Stimulated activated CD4-positive, alpha-beta T cell treated with anti-CD3 and anti-CD28 coated beads, Interleukin-2, amount 100 ng/mL, for 48 hours (primary cell): ENCODE data around the gene CDH16.

Source experiments
- DNase-seq, 2 donors: peaks; one replicate each; pipeline ENCODE4 v3.0.0-alpha.2; 2020

CDH16 gene

DNA sequence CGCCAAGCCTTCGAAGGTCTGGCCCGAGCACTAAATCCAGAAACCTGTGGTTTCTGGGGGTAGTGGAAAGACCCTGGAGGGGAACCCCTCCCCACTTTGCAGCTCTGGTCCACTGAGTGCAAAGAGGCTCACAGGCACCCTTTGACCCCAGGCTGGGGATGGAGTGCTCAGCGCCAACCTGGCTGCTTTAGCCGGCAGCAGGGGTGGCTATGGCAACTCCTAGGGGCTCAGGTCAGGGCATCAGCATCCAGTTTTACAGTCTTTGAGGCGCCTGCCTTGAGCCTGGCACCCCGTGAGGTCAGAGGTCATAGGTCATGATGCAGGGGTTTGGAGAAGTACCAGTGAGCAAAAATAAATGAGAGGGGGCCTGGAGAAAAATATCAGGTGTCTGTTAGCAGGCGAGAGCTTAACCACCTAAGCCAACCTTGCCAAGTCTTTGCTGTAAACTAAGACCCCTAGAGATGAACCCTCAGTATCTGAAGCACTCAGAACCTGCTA, 56.6 kb downstream of the CDH16 start:
- DNase-seq = no peak

DNA sequence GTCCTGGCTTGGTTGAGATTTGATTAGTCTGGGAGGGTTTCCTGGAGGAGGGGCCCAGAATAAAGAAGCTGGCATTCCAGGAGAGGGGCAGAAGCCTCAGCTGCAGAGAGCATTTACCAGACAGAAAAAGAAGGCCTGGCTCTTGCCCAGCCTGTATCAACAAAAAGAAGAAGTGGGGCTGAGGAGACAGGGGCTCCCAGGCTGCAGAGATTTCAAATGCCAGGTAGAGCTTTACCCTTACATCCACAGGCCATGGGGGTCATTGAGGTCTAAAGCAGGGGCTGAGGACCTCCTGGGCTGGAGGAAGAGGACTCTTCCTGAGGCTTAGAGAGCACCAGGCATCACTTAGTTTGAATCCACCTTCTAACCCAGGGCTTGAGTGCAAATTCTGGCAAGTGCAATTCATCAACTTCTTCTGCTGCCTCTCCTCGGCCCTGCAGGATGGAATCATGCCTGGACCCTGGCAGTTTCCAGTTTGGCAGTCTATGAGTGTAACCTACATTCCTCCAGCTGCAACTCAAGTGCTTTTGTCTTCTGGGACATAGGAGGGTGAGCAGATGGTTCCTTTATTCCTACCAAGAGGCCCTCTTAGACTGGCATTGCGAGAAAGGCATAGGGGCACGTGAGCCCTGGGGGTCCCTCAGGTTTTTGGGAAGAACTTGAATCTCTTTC, 59.2 kb downstream of the CDH16 start:
- DNase-seq = no peak

DNA sequence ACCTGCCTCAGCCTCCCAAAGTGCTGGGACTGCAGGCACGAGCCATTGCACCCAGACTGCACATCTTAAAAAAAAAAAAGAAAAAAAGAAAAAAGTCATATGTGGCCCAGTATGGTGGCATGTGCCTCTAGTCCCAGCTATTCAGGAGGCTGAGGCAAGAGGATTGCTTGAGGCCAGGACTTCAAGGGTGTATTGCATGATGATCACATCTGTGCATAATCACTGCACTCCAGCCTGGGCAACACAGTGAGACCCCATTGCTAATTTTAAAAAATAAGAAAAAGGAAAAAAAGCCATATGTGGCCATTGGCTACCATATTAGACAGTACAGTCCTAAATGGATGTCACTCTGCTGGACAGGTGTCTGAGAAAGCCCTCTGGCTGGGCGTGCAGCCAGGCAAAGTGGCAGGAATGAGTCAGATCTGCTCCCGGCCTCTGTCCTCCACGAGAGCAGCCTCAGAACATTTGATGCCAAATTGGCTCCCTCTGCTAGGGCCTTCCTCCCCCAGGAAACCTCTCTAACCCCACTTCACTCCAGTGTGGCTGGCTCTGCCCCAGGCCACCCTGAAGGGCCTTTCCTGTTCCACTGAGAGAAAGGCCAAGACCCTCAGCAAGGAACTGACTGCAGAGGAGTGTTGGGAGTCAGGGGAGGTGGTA, 59.8 kb downstream of the CDH16 start:
- no peak for DNase-seq
